SK-N-SH treated with all-trans-retinoic acid at 6 μM for 48 hours (cell line): ENCODE data around the gene ARHGAP29.

Experiments used
- ATAC-seq: fragments of 200-7000 bp; cut with Tn5 transposase; 3 replicates; pipeline ENCODE4 v1.9.1; 2020; ENCODE audit warnings: mild to moderate bottlenecking, moderate library complexity
- BACH2 ChIP-seq: fragments of 250-450 bp; sonication (Bioruptor Pico); IDR thresholded peaks from 2 replicates; pipeline ENCODE4 v1.9.0; 2021; ENCODE audit warnings: mild to moderate bottlenecking, borderline replicate concordance
- CSDC2 ChIP-seq: fragments of 250-450 bp; sonication (Bioruptor Pico); IDR thresholded peaks from 2 replicates; pipeline ENCODE4 v1.5.0; 2020; ENCODE audit warnings: mild to moderate bottlenecking, moderate library complexity
- ESRRG ChIP-seq: fragments of 250-450 bp; sonication (Bioruptor Pico); IDR thresholded peaks from 2 replicates; pipeline ENCODE4 v1.6.1; 2021; ENCODE audit warnings: mild to moderate bottlenecking
- GLIS3 ChIP-seq: fragments of 250-450 bp; sonication (Bioruptor Pico); IDR thresholded peaks from 2 replicates; pipeline ENCODE4 v1.5.0; 2020; ENCODE audit warnings: mild to moderate bottlenecking, moderate library complexity
- ISL1 ChIP-seq: fragments of 250-450 bp; sonication (Bioruptor Pico); IDR thresholded peaks from 2 replicates; pipeline ENCODE4 v2.1.2; 2022; ENCODE audit warnings: mild to moderate bottlenecking, moderate library complexity
- OSR1 ChIP-seq: fragments of 250-450 bp; sonication (Bioruptor Pico); IDR thresholded peaks from 2 replicates; pipeline ENCODE4 v1.8.0; 2022; ENCODE audit warnings: moderate library complexity, mild to moderate bottlenecking, inconsistent platforms
- PPARA ChIP-seq: fragments of 250-450 bp; sonication (Bioruptor Pico); IDR thresholded peaks from 2 replicates; pipeline ENCODE4 v1.5.0; 2020; ENCODE audit warnings: mild to moderate bottlenecking, borderline replicate concordance
- RARB ChIP-seq: fragments of 250-450 bp; sonication (Bioruptor Pico); IDR thresholded peaks from 2 replicates; pipeline ENCODE4 v1.8.0; 2021; ENCODE audit warnings: mild to moderate bottlenecking, moderate library complexity
- TCF4 ChIP-seq: fragments of 250-450 bp; sonication (Bioruptor Pico); IDR thresholded peaks from 2 replicates; pipeline ENCODE4 v1.8.0; 2021; ENCODE audit warnings: mild to moderate bottlenecking, moderate library complexity, borderline replicate concordance
- TSHZ2 ChIP-seq: fragments of 250-450 bp; sonication (Bioruptor Pico); IDR thresholded peaks from 2 replicates; pipeline ENCODE4 v1.5.0; 2020; ENCODE audit warnings: mild to moderate bottlenecking, moderate library complexity
- ZC3H10 ChIP-seq: fragments of 250-450 bp; sonication (Bioruptor Pico); IDR thresholded peaks from 2 replicates; pipeline ENCODE4 v1.5.1; 2021; ENCODE audit warnings: mild to moderate bottlenecking, moderate library complexity
- ZFP3 ChIP-seq: fragments of 250-450 bp; sonication (Bioruptor Pico); IDR thresholded peaks from 2 replicates; pipeline ENCODE4 v1.5.0; 2020; ENCODE audit warnings: mild to moderate bottlenecking, moderate library complexity
- ZFP30 ChIP-seq: fragments of 450-650 bp; formaldehyde crosslinking; IDR thresholded peaks from 2 replicates; pipeline ENCODE4 v1.5.0; 2022; ENCODE audit warnings: mild to moderate bottlenecking, moderate library complexity
- ZNF565 ChIP-seq: fragments of 450-650 bp; formaldehyde crosslinking; conservative IDR thresholded peaks from 2 replicates; pipeline ENCODE4 v1.5.0; 2020; ENCODE audit warnings: low read depth, mild to moderate bottlenecking, moderate library complexity
- ZNF70 ChIP-seq: fragments of 450-650 bp; formaldehyde crosslinking; IDR thresholded peaks from 2 replicates; pipeline ENCODE4 v1.5.0; 2020; ENCODE audit warnings: mild to moderate bottlenecking, moderate library complexity
- ZNF8 ChIP-seq: fragments of 450-650 bp; formaldehyde crosslinking; IDR thresholded peaks from 2 replicates; pipeline ENCODE4 v1.5.0; 2020; ENCODE audit warnings: mild to moderate bottlenecking, moderate library complexity
- TF ChIP-seq, protein P1 (sequence below): fragments of 250-450 bp; sonication (Bioruptor Pico); IDR thresholded peaks from 2 replicates; pipeline ENCODE4 v1.8.0; 2021; ENCODE audit warnings: low read depth, mild to moderate bottlenecking, moderate library complexity, borderline replicate concordance
- TF ChIP-seq, protein P2 (sequence below): fragments of 250-450 bp; sonication (Bioruptor Pico); IDR thresholded peaks from 2 replicates; pipeline ENCODE4 v1.5.1; 2020; ENCODE audit warnings: low read depth, mild to moderate bottlenecking, moderate library complexity

ARHGAP29 gene

GRCh38 chr1:94227624-94228023 lies 9.8 kb downstream of the ARHGAP29 start:
- ATAC-seq = no peak
- TF ChIP-seq, protein P1, sequence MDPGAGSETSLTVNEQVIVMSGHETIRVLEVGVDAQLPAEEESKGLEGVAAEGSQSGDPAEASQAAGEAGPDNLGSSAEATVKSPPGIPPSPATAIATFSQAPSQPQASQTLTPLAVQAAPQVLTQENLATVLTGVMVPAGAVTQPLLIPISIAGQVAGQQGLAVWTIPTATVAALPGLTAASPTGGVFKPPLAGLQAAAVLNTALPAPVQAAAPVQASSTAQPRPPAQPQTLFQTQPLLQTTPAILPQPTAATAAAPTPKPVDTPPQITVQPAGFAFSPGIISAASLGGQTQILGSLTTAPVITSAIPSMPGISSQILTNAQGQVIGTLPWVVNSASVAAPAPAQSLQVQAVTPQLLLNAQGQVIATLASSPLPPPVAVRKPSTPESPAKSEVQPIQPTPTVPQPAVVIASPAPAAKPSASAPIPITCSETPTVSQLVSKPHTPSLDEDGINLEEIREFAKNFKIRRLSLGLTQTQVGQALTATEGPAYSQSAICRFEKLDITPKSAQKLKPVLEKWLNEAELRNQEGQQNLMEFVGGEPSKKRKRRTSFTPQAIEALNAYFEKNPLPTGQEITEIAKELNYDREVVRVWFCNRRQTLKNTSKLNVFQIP (CRISPR knock-in tag) = no peak
- TF ChIP-seq ZNF70 (CRISPR knock-in tag) = no peak

- no peak for ATAC-seq
- TF ChIP-seq ISL1 (CRISPR knock-in tag) (no peak), TCF4 (no peak), RARB (CRISPR knock-in tag) (no peak), PPARA (CRISPR knock-in tag) (no peak), ZNF565 (CRISPR knock-in tag) (no peak), ZFP30 (CRISPR knock-in tag) (no peak), BACH2 (no peak)
Measured at GRCh38 chr1:94225845-94226244, 11.5 kb downstream of the ARHGAP29 start.

DNA sequence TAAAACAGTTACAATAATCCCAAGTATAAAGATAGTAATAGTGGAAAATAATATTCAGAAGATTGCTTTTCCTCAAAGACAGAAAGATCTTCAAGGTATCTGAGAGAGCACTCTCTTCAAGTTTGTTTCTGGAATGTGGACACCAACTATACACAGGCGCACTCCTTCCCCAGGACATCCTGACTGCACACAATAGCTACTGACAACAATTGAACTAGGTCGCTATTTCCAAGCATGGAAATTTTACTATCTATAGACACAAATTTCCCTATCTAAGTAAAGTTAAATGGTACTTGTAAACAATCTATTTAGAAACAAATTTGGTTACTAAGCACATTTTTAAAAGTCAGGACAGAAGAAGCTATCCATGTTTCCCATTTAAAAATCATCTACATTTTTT lies 19.1 kb downstream of the ARHGAP29 start:
- peak; percentile 57; the same call in 1 of the 3 replicates for ATAC-seq
- TF ChIP-seq TSHZ2 = no peak
- no peak for TF ChIP-seq ZNF8 (CRISPR knock-in tag)
- no peak for TF ChIP-seq GLIS3 (CRISPR knock-in tag)
- no peak for TF ChIP-seq BACH2
- TF ChIP-seq, all 23 proteins: peak for 0

GRCh38 chr1:94215955-94216354 lies 21.4 kb downstream of the ARHGAP29 start:
- no peak for ATAC-seq
- TF ChIP-seq ZNF70 (CRISPR knock-in tag) (no peak), ISL1 (CRISPR knock-in tag) (no peak), TSHZ2 (no peak), ZFP30 (CRISPR knock-in tag) (no peak), ZNF8 (CRISPR knock-in tag) (no peak), ZNF565 (CRISPR knock-in tag) (no peak), ESRRG (CRISPR knock-in tag) (no peak), ZFP3 (CRISPR knock-in tag) (no peak), BACH2 (no peak)
- TF ChIP-seq, protein P1 (CRISPR knock-in tag) = no peak
- TF ChIP-seq, protein P2, sequence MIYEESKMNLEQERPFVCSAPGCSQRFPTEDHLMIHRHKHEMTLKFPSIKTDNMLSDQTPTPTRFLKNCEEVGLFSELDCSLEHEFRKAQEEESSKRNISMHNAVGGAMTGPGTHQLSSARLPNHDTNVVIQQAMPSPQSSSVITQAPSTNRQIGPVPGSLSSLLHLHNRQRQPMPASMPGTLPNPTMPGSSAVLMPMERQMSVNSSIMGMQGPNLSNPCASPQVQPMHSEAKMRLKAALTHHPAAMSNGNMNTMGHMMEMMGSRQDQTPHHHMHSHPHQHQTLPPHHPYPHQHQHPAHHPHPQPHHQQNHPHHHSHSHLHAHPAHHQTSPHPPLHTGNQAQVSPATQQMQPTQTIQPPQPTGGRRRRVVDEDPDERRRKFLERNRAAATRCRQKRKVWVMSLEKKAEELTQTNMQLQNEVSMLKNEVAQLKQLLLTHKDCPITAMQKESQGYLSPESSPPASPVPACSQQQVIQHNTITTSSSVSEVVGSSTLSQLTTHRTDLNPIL (CRISPR knock-in tag) = no peak

- TF ChIP-seq ZFP3 (CRISPR knock-in tag) (no peak), PPARA (CRISPR knock-in tag) (no peak), ZC3H10 (CRISPR knock-in tag) (no peak), CSDC2 (CRISPR knock-in tag) (no peak), TCF4 (no peak), OSR1 (no peak), TSHZ2 (no peak), RARB (CRISPR knock-in tag) (no peak)
- TF ChIP-seq, protein P2 (CRISPR knock-in tag) = no peak
- ATAC-seq = no peak
Measured at GRCh38 chr1:94209982-94210381, 27.4 kb downstream of the ARHGAP29 start.
